ENCODE data around the gene SLC23A1.

The SLC23A1 gene

DNA sequence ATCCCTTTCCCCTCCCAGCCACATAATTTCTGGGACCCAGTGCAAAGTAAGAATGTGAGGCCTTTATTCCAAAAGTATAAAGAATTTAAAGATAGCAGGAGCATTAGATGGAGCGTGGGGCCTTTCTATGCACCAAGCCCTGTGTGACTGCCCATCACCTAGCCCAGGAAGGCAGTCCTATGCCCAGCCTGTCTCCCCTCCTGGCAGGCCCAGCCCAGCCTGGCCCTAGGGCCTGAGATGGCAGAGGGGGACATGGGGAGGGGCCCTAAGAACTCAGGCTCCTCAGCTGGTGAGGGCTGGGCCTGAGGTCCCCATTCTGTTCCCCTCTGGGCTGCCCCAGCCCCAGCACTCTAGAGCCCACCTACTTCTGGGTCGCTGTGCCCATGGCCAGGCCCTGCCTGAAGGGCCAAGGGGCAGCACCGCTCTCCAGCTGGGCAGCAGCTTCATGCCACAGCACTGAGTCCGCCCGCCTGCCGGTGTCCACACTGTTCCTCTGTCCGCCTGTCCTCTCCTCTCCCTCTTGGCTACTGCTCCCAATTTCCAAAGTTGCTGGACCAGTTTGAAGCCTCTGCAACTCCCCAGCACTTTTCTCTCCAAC lies 995 bp upstream of the SLC23A1 start:
- H3K4me2 ChIP-seq: peak overlapping the region; percentile 90 to 99 (median 97)
- peaks cover 0 to 11% (median 0%) of the 10 kb centered on the region in 11 experiments; a peak in 3 of 22 replicates for H4K20me1 ChIP-seq
- H3K9ac ChIP-seq: peak overlapping the region; percentile 74 to 98 (median 95)
- no peaks in the 10 kb centered on the region for H3K9me3 ChIP-seq (replicated peaks in 1 of 11)
- peak overlapping the region; percentile 59 to 100 (median 99); a peak in 21 of 22 replicates for H3K27ac ChIP-seq
- H3K27me3 ChIP-seq: no peaks in the 10 kb centered on the region
- H3K4me3 ChIP-seq: peak overlapping the region; percentile 41 to 81 (median 60); a peak in 16 of 20 replicates
- no peak for TF ChIP-seq Cebpa-rat (IDR thresholded peaks at IDR 0.05)
- peaks cover 0 to 11% (median 0%) of the 10 kb centered on the region in 11 experiments; a peak in 5 of 22 replicates for H3K36me3 ChIP-seq
- H3K4me1 ChIP-seq: peaks cover 76 to 100% (median 95%) of the 10 kb centered on the region in 10 experiments

DNA sequence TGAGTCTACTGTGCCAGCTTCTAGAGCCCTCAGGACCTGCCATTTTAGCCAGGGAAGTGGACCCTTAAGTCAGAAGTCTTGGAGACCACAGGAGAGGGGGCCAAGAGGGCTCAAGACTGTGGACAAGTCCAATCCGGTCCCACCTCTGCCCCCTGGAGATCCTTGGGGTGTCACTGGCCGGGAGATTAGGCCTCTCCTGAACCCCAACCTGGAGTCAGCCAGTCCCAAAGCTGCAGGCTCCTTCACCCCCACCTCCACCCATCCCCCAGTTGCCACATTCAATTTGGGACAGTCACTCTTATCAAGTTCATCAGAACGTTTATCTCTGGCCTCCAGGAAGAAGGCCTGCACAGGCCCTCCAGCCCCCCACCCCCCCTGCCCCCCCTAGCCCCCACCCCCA lies 290 bp downstream of the SLC23A1 start:
- Histone ChIP-seq H3K4me1 (peaks cover 63 to 94% (median 92%) of the 10 kb centered on the region in 10 experiments), H4K20me1 (peaks cover 0 to 11% (median 0%) of the 10 kb centered on the region in 11 experiments; a peak in 4 of 22 replicates), H3K27ac (peak overlapping the region in 9 of 11 experiments; percentile 37 to 100 (median 70); a peak in 17 of 22 replicates), H3K36me3 (peaks cover 0 to 14% (median 4%) of the 10 kb centered on the region in 11 experiments; a peak in 9 of 22 replicates), H3K9me3 (replicated peaks in 1 of 11) (no peaks in the 10 kb centered on the region), H3K4me3 (no peak overlapping the region), H3K27me3 (no peaks in the 10 kb centered on the region), H3K4me2 (peak overlapping the region; percentile 85 to 99 (median 96)), H3K9ac (peak overlapping the region in 8 of 11 experiments; percentile 33 to 72 (median 58); a peak in 15 of 22 replicates)
- TF ChIP-seq Cebpa-rat (IDR thresholded peaks at IDR 0.05): no peak

- peak overlapping the region; percentile 85 to 99 (median 96) for H3K4me2 ChIP-seq
- peaks cover 0 to 11% (median 0%) of the 10 kb centered on the region in 11 experiments; a peak in 4 of 22 replicates for H4K20me1 ChIP-seq
- peaks cover 0 to 21% (median 8%) of the 10 kb centered on the region in 11 experiments; a peak in 11 of 22 replicates for H3K36me3 ChIP-seq
- peak overlapping the region in 3 of 10 experiments; percentile 10 to 33 (median 25); a peak in 2 of 20 replicates for H3K4me3 ChIP-seq
- no peaks in the 10 kb centered on the region for H3K9me3 ChIP-seq (replicated peaks in 1 of 11)
- peak overlapping the region in 10 of 11 experiments; percentile 33 to 72 (median 50); a peak in 18 of 22 replicates for H3K9ac ChIP-seq
- no peaks in the 10 kb centered on the region for H3K27me3 ChIP-seq
- peaks cover 59 to 87% (median 85%) of the 10 kb centered on the region in 10 experiments for H3K4me1 ChIP-seq
- TF ChIP-seq Cebpa-rat (IDR thresholded peaks at IDR 0.05): no peak
- peak overlapping the region in 9 of 11 experiments; percentile 37 to 100 (median 70); a peak in 18 of 22 replicates for H3K27ac ChIP-seq
Observed at GRCh38 chr5:139381837-139382761, 998 bp downstream of the SLC23A1 start.

GRCh38 chr5:139379626-139380449 lies 3.3 kb downstream of the SLC23A1 start:
- no peaks in the 10 kb centered on the region for H3K27me3 ChIP-seq
- H3K36me3 ChIP-seq: peaks cover under 1 to 29% (median 11%) of the 10 kb centered on the region in 11 experiments; a peak in 17 of 22 replicates
- H3K4me3 ChIP-seq: no peak overlapping the region
- no peaks in the 10 kb centered on the region for H3K9me3 ChIP-seq (replicated peaks in 1 of 11)
- peak overlapping the region in 8 of 11 experiments; percentile 2 to 48 (median 30); a peak in 12 of 22 replicates for H3K27ac ChIP-seq
- H3K9ac ChIP-seq: peak overlapping the region in 1 of 11 experiments; percentile 19; a peak in 3 of 22 replicates
- peaks cover 47 to 65% (median 62%) of the 10 kb centered on the region in 10 experiments for H3K4me1 ChIP-seq
- H3K4me2 ChIP-seq: peak overlapping the region; percentile 28 to 99 (median 85); a peak in 18 of 22 replicates
- peaks cover 0 to 11% (median 0%) of the 10 kb centered on the region in 11 experiments; a peak in 4 of 22 replicates for H4K20me1 ChIP-seq
- no peak for TF ChIP-seq Cebpa-rat (IDR thresholded peaks at IDR 0.05)

DNA sequence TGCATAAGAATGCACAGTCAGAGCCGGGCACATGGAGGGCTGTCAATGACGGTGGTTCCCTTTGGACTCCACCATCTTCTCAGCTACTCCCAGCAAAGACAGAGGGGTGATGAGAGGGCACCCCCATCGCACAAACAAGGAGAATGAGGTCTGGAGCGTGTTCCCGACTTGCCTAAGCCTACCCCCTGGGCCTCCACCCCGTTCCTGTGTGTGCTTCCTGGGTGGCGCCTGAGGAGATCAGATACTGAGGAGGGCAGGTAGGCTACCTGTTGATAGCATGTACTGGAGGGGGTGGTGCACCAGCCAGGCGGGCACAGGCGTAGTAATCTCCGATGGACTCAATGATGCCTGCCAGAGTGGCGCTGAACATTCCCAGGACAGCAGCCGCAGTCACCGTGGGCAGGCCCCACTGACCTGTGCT lies 4.1 kb downstream of the SLC23A1 start:
- Histone ChIP-seq H3K9ac (no peak overlapping the region; a peak in 2 of 22 replicates), H3K4me1 (peaks cover 38 to 58% (median 54%) of the 10 kb centered on the region in 10 experiments), H3K27ac (peak overlapping the region in 2 of 11 experiments; percentile 13 to 48; a peak in 4 of 22 replicates), H3K27me3 (no peaks in the 10 kb centered on the region), H3K4me3 (no peak overlapping the region), H3K4me2 (peak overlapping the region in 4 of 11 experiments; percentile 1 to 35 (median 10); a peak in 3 of 22 replicates), H3K36me3 (peaks cover 9 to 37% (median 20%) of the 10 kb centered on the region in 11 experiments; a peak in 20 of 22 replicates), H3K9me3 (replicated peaks in 1 of 11) (no peaks in the 10 kb centered on the region), H4K20me1 (peaks cover 0 to 11% (median 0%) of the 10 kb centered on the region in 11 experiments; a peak in 3 of 22 replicates)
- TF ChIP-seq Cebpa-rat (IDR thresholded peaks at IDR 0.05): no peak

DNA sequence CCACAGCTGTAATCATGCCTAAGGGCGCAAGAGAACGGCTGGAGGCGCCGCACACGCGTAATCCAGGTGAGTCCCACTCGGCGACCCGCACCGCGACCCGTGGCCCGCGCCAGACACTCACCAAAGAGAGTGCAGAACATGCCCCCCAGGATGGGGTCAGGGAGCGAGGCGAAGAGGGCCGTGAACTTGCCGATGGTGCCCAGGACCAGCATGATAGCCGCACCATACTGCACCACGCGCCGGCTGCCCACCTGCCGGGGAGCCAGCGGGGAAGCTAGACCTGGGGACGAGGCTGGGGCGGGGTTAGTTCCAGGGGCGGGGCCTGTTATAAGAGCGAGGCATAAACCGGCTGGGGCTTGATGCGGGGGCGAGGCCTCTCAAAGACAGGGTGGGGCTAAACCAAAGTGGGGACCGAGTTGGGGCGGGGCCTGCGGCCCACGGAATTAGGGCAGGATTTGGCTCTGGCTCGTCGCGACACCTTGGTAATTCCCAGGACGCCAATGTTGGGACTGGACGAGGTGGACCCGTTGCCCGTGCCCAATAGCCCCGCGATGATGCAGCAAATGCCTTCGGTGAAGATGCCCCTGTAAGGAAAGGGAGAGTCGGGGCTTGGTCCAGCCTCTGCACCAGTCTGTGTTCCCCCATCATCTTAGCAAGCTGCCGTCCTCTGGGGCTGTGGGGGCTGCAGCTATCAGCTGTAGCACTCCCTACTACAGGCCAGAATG lies 4.8 kb downstream of the SLC23A1 start:
- Histone ChIP-seq H3K36me3 (peaks cover 16 to 44% (median 27%) of the 10 kb centered on the region in 11 experiments), H3K9ac (no peak overlapping the region), H3K4me1 (peaks cover 31 to 56% (median 47%) of the 10 kb centered on the region in 10 experiments), H3K4me3 (no peak overlapping the region), H3K27me3 (no peaks in the 10 kb centered on the region), H4K20me1 (peaks cover 0 to 7% (median 0%) of the 10 kb centered on the region in 11 experiments; a peak in 3 of 22 replicates), H3K4me2 (0 out of 22 replicates have a peak overlapping the region, but pooled peaks of 3 of the 11 experiments have one; percentile 4 to 35 (median 15)), H3K9me3 (replicated peaks in 1 of 11) (no peaks in the 10 kb centered on the region), H3K27ac (peak overlapping the region in 2 of 11 experiments; percentile 13 to 48; a peak in 3 of 22 replicates)
- no peak for TF ChIP-seq Cebpa-rat (IDR thresholded peaks at IDR 0.05)

GRCh38 chr5:139377226-139377625 lies 5.9 kb downstream of the SLC23A1 start:
- Histone ChIP-seq H3K27me3 (no peaks in the 10 kb centered on the region), H4K20me1 (peaks cover 0 to 7% (median 0%) of the 10 kb centered on the region in 11 experiments; a peak in 4 of 22 replicates), H3K9me3 (replicated peaks in 1 of 11) (no peaks in the 10 kb centered on the region), H3K4me1 (peaks cover 23 to 45% (median 38%) of the 10 kb centered on the region in 10 experiments), H3K27ac (no peak overlapping the region; a peak in 1 of 22 replicates), H3K4me3 (no peak overlapping the region), H3K4me2 (no peak overlapping the region), H3K36me3 (peaks cover 26 to 55% (median 37%) of the 10 kb centered on the region in 11 experiments), H3K9ac (no peak overlapping the region)
- no peak for TF ChIP-seq Cebpa-rat (IDR thresholded peaks at IDR 0.05)
